ENCODE results near the gene CDC14A. TPM values are rescaled to one million over a fixed set of nuclear protein-coding genes. Genes with fewer than 3 reads are reported as not detected.

CDC14A gene
- total and polyA plus RNA-seq, 2 of the 8 experiments (the other 6 are each of a cell fraction or from before 2014, with no cell fraction given) = 3.2 to 8.9 TPM

DNA sequence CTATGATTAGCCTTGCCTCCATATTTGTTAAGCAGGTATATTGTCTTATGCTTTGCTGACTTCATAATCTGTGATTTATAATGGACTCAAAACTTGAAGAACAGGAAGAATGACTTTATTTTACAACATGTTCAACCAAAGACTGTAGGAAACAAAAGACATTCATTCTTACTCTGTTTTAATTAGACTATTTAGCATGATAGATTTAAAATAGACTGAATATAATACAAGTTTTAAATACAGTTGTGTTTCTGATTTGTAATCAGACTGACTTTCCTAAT, 63.1 kb downstream of the CDC14A start:
- FAIRE-seq (no peak), DNase-seq (ENCODE audit: low read depth in 1 of 2, low spot score in 2 of 2) (no peak)
- H3K18ac ChIP-seq (ENCODE audit: extremely low read depth, low read length) = no peak overlapping the region
- TF ChIP-seq BCL11A (IDR thresholded peaks at IDR 0.05; ENCODE audit: low read depth in 2 of 2, low read length in 2 of 2) (no peak), HDAC2 (IDR thresholded peaks at IDR 0.05; ENCODE audit: borderline replicate concordance in 1 of 2, low read depth in 2 of 2, low read length in 2 of 2) (no peak), USF2 (IDR thresholded peaks at IDR 0.05; ENCODE audit: low read length) (no peak), PHF8 (conservative IDR thresholded peaks at IDR 0.05; ENCODE audit: low read depth, low read length) (no peak), CREB1 (IDR thresholded peaks at IDR 0.05) (no peak), POLR2AphosphoS5 (IDR thresholded peaks at IDR 0.05; ENCODE audit: low read depth, low read length) (no peak), ASH2L (IDR thresholded peaks at IDR 0.05; ENCODE audit: low read length) (no peak), ATF2 (IDR thresholded peaks at IDR 0.05; ENCODE audit: low read length) (no peak), EZH2 (IDR thresholded peaks at IDR 0.05; ENCODE audit: low read depth, low read length, severe bottlenecking) (no peak), ATF3 (IDR thresholded peaks at IDR 0.05; ENCODE audit: insufficient read depth, low read depth, low read length) (no peak), JUND (IDR thresholded peaks at IDR 0.05; ENCODE audit: low read length) (no peak), SIX5 (IDR thresholded peaks at IDR 0.05; ENCODE audit: low read depth, low read length) (no peak)

More for the DNA sequence above, 63.1 kb downstream of the CDC14A start:
- H4K91ac ChIP-seq (replicated peaks; ENCODE audit: insufficient read length, low read length) = no peak overlapping the region
- no peak overlapping the region for H4K5ac ChIP-seq (ENCODE audit: insufficient read length, low read depth, low read length)
- no peak overlapping the region for H2BK20ac ChIP-seq (ENCODE audit: low read length)
- H3K4ac ChIP-seq (replicated peaks; ENCODE audit: insufficient read length, low read depth, low read length) = no peak overlapping the region
- ChIA-PET POLR2A (ENCODE audit: partially characterized antibody) (no interaction called here), CTCF (ENCODE audit: partially characterized antibody) (interaction anchor here (0.6 kb wide), 1 partner anchor 24 kb away, joined by 3 read pairs; no protein-coding TSS in a partner anchor)
- peaks cover 3 to 8% (median 3%) of the 10 kb centered on the region in 4 experiments; a peak in 6 of 7 replicates for H3K4me1 ChIP-seq (replicated peaks in 1 of 4; ENCODE audit: control insufficient read depth in 3 of 4, insufficient read depth in 4 of 4, low read length in 3 of 4)
- no peak overlapping the region for H2BK5ac ChIP-seq (ENCODE audit: low read depth, low read length)
- no peaks in the 10 kb centered on the region; a peak in 1 of 8 replicates for H3K36me3 ChIP-seq (ENCODE audit: control insufficient read depth in 2 of 4, insufficient read depth in 4 of 4, low read length in 3 of 4)
- H3K14ac ChIP-seq (ENCODE audit: insufficient read length) = no peak overlapping the region
- H2AFZ ChIP-seq (ENCODE audit: low read length) = no peak overlapping the region
- no peak overlapping the region for H3K23ac ChIP-seq (ENCODE audit: insufficient read length)
- H4K8ac ChIP-seq (ENCODE audit: extremely low read depth, insufficient read depth, low read length) = no peak overlapping the region
- H3K79me1 ChIP-seq (ENCODE audit: low read depth, low read length) = no peaks in the 10 kb centered on the region
- no peak overlapping the region for H3K56ac ChIP-seq (replicated peaks; ENCODE audit: insufficient read length, low read depth, low read length)
- H2BK120ac ChIP-seq (replicated peaks; ENCODE audit: low read depth, low read length) = no peak overlapping the region
- H3K9me3 ChIP-seq (ENCODE audit: insufficient read depth in 2 of 2, low read depth in 1 of 2, low read length in 1 of 2) = no peaks in the 10 kb centered on the region
- H2BK15ac ChIP-seq (ENCODE audit: low read length) = no peak overlapping the region
- H2BK12ac ChIP-seq (ENCODE audit: low read depth, low read length) = no peak overlapping the region
- H3K4me3 ChIP-seq (ENCODE audit: extremely low read depth in 1 of 4, insufficient read depth in 2 of 4, low read depth in 3 of 4, low read length in 4 of 4) = no peak overlapping the region
- H3K27ac ChIP-seq (ENCODE audit: low read depth, low read length) = no peak overlapping the region
- H2AK5ac ChIP-seq (ENCODE audit: low read depth, low read length) = no peak overlapping the region
- H3K4me2 ChIP-seq (ENCODE audit: insufficient read depth in 1 of 2, low read depth in 2 of 2, low read length in 2 of 2) = no peak overlapping the region
- H4K20me1 ChIP-seq (replicated peaks in 1 of 2; ENCODE audit: control insufficient read depth in 1 of 2, insufficient read depth in 2 of 2, low read length in 2 of 2) = peaks cover 0 to 2% of the 10 kb centered on the region in 2 experiments
- H3K23me2 ChIP-seq (ENCODE audit: low read depth, low read length) = no peaks in the 10 kb centered on the region; the same call in 1 of the 2 replicates
- no peaks in the 10 kb centered on the region; a peak in 1 of 7 replicates for H3K27me3 ChIP-seq (replicated peaks in 1 of 4; ENCODE audit: control insufficient read depth in 3 of 4, extremely low read depth in 1 of 4, insufficient read depth in 3 of 4, low read length in 3 of 4)
- H3K79me2 ChIP-seq (ENCODE audit: control insufficient read depth in 1 of 2, insufficient read depth in 2 of 2, low read length in 2 of 2) = peaks cover 0 to 5% of the 10 kb centered on the region in 2 experiments; a peak in 1 of 4 replicates
- H3K9ac ChIP-seq (replicated peaks in 1 of 4; ENCODE audit: extremely low read depth in 1 of 4, low read depth in 3 of 4, low read length in 3 of 4) = no peak overlapping the region

Measured in H1 (cell line).